Transverse colon (tissue), 4 donors: Measurements from ENCODE around the gene SLC38A3. TPM values are rescaled to one million over a fixed set of nuclear protein-coding genes. Genes with fewer than 3 reads are reported as not detected.

ENCODE experiments used
- DNase-seq: peaks from one replicate; pipeline ENCODE4 v3.0.0-alpha.2; 2019
- H3K27ac ChIP-seq, 4 donors: fragments of 200-600 bp; sonication (generic); 2 replicates each; pipeline ENCODE4 v1.5.1; 2016 to 2018; ENCODE audit warnings: inconsistent platforms in 4 of 4
- H3K27me3 ChIP-seq: fragments of 200-600 bp; sonication (generic); 2 replicates; pipeline ENCODE4 v1.5.1; 2017; ENCODE audit warnings: inconsistent platforms
- H3K36me3 ChIP-seq, 4 donors: fragments of 200-600 bp; sonication (generic); 2 replicates each; pipeline ENCODE4 v1.5.1; 2017 to 2019; ENCODE audit warnings: inconsistent platforms in 4 of 4
- H3K4me1 ChIP-seq, 4 donors: fragments of 200-600 bp; sonication (generic); 2 replicates each; pipeline ENCODE4 v1.5.1; 2017 to 2020; ENCODE audit warnings: inconsistent platforms in 4 of 4
- H3K4me3 ChIP-seq, 4 donors: fragments of 200-600 bp; sonication (generic); 1 replicate in 1 of 4; 2 replicates in 3 of 4; pipeline versions ENCODE4 v1.5.1 to v1.6.1; 2017 to 2019; ENCODE audit warnings: inconsistent platforms in 4 of 4
- H3K9me3 ChIP-seq, 2 donors: fragments of 200-600 bp; sonication (generic); 2 replicates each; pipeline ENCODE4 v1.5.1; 2017 to 2019; ENCODE audit warnings: inconsistent platforms in 2 of 2
- EP300 ChIP-seq: sonication (generic); formaldehyde crosslinking; IDR thresholded peaks from one replicate; pipeline ENCODE4 v1.6.1; 2017; ENCODE audit warnings: antibody characterized with exemption, low read depth
- POLR2A ChIP-seq: fragments of 450-650 bp; IDR thresholded peaks from one replicate; pipeline ENCODE4 v1.6.1; 2016; ENCODE audit warnings: antibody characterized with exemption, mild to moderate bottlenecking, moderate library complexity
- POLR2AphosphoS5 ChIP-seq, 3 donors: sonication (generic); formaldehyde crosslinking; IDR thresholded peaks; one replicate each; pipeline ENCODE4 v1.6.1; 2016; ENCODE audit warnings: antibody characterized with exemption in 3 of 3
- WGBS, 2 donors: methylation state at CpG; one replicate each; pipeline ENCODE4 v1.1.5; 2018; ENCODE audit warnings: low coverage in 1 of 2; 5-methylcytosine and 5-hydroxymethylcytosine counted together
- in situ Hi-C, 4 donors: fragments of 200-750 bp; cut with MboI; loops; one replicate each; pipeline versions ENCODE4 v1.15.0 to v1.15.1; 2017; ENCODE audit warnings: low sequenced_read_pairs in 3 of 4, low pct_ligation_motif_present in 1 of 4, low pct_unique_long_range_greater_than_20kb in 1 of 4
- intact Hi-C: fragments of 100-400 bp; cut with DNase I; formaldehyde crosslinking; loops from one replicate; pipeline ENCODE4 v1.15.1; 2023; ENCODE audit warnings: low total_unique reads
- total RNA-seq, 4 donors: library from RNA; depleted of rRNA; stranded (reverse); fragments of >200 nt; gene quantifications; one replicate each; pipeline ENCODE4 v1.1.0, GENCODE V29; 2016
- TF ChIP-seq, protein P1 (sequence below), 5 experiments: fragments of 200-600 bp in 3 of 5; fragments of 450-650 bp in 2 of 5; sonication (generic) in 3 of 5; IDR thresholded peaks; 1 replicate in 2 of 5; 2 replicates in 3 of 5; pipeline ENCODE4 v1.5.1; 2016 to 2017; ENCODE audit warnings: antibody characterized with exemption in 5 of 5, inconsistent platforms in 3 of 5, mild to moderate bottlenecking in 2 of 5, moderate library complexity in 1 of 5

SLC38A3 gene
- total RNA-seq, 4 donors from 2014 or later, result not detected

DNA sequence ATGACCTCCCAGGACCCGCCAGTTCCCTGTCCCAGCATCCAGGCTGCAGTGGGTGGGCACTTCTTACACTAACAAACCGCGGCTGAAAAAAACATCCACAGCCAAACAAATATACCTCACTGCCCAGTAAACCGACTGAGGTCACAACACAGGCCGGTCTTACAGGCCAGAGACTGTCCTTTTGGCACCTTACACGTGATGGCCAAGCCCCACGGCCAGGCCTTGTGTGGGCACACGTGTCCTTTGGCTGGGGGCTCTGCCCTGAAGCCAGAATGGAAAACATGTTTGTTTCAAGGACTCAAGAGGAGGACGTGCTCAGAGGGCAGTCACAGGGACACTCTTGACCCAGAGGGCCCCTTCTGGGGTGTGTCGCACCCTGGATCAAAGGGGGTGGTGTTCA, 9.8 kb downstream of the SLC38A3 start:
- no peak overlapping the region for H3K4me3 ChIP-seq
- no peak overlapping the region for H3K27ac ChIP-seq
- no peaks in the 10 kb centered on the region for H3K4me1 ChIP-seq
- TF ChIP-seq POLR2AphosphoS5 (IDR thresholded peaks at IDR 0.05) (no peak), POLR2A (no peak), EP300 (no peak)
- TF ChIP-seq, protein P1, sequence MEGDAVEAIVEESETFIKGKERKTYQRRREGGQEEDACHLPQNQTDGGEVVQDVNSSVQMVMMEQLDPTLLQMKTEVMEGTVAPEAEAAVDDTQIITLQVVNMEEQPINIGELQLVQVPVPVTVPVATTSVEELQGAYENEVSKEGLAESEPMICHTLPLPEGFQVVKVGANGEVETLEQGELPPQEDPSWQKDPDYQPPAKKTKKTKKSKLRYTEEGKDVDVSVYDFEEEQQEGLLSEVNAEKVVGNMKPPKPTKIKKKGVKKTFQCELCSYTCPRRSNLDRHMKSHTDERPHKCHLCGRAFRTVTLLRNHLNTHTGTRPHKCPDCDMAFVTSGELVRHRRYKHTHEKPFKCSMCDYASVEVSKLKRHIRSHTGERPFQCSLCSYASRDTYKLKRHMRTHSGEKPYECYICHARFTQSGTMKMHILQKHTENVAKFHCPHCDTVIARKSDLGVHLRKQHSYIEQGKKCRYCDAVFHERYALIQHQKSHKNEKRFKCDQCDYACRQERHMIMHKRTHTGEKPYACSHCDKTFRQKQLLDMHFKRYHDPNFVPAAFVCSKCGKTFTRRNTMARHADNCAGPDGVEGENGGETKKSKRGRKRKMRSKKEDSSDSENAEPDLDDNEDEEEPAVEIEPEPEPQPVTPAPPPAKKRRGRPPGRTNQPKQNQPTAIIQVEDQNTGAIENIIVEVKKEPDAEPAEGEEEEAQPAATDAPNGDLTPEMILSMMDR (IDR thresholded peaks at IDR 0.05), result no peak
- no peaks in the 10 kb centered on the region for H3K36me3 ChIP-seq
- intact Hi-C loops, result no loop called here
- in situ Hi-C loops, result no loop called here
- 78% methylated on average over 10 of the region's 10 CpGs; no CpG with 5 or more reads in 1 of the 2 donors for WGBS, 2 donors
- DNase-seq, result no peak
- H3K9me3 ChIP-seq, result no peaks in the 10 kb centered on the region
- no peaks in the 10 kb centered on the region for H3K27me3 ChIP-seq

DNA sequence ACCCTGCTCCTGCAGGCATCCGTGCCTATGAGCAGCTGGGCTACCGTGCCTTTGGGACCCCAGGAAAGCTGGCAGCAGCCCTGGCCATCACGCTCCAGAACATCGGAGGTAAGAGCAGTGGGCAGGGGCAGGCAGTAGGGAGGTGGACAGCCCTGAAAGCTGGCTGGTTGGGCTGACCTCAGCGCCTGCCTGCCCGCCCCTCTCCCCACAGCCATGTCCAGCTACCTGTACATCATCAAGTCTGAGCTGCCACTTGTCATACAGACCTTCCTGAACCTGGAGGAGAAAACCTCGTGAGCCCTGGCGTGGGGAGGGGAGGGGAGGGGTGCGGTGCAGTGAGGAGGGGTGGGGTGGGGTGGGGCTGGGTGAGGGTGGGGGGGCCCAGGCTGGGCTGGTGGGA, 10.5 kb downstream of the SLC38A3 start:
- Histone ChIP-seq H3K27me3 (no peaks in the 10 kb centered on the region), H3K4me3 (no peak overlapping the region), H3K9me3 (no peaks in the 10 kb centered on the region), H3K27ac (no peak overlapping the region), H3K4me1 (no peaks in the 10 kb centered on the region), H3K36me3 (no peaks in the 10 kb centered on the region)
- in situ Hi-C loops (no loop called here), intact Hi-C loops (no loop called here)
- DNase-seq, result no peak
- 68% methylated on average over 9 of the region's 9 CpGs; no CpG with 5 or more reads in 1 of the 2 donors for WGBS, 2 donors
- TF ChIP-seq POLR2AphosphoS5 (IDR thresholded peaks at IDR 0.05) (no peak), EP300 (no peak), POLR2A (no peak)
- TF ChIP-seq, protein P1 (IDR thresholded peaks at IDR 0.05), result no peak

DNA sequence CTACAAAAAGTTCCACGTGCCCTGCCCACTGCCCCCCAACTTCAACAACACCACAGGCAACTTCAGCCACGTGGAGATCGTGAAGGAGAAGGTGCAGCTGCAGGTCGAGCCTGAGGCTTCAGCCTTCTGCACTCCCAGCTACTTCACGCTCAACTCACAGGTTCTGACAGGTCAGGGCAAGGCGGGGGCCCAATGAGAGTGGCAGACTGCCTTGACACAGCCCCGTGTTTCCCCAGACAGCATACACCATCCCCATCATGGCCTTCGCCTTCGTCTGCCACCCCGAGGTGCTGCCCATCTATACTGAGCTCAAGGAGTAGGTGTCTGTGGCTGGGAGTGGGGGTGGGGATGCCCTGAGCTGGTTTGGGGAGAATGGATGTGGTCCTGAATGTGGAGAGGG, 12.6 kb downstream of the SLC38A3 start:
- WGBS, 2 donors, result 71% methylated on average over 10 of the region's 10 CpGs; no CpG with 5 or more reads in 1 of the 2 donors
- Histone ChIP-seq H3K4me3 (no peak overlapping the region), H3K36me3 (no peaks in the 10 kb centered on the region), H3K9me3 (no peaks in the 10 kb centered on the region), H3K27me3 (no peaks in the 10 kb centered on the region), H3K4me1 (no peaks in the 10 kb centered on the region), H3K27ac (no peak overlapping the region)
- no peak for DNase-seq
- intact Hi-C loops, result no loop called here
- TF ChIP-seq POLR2AphosphoS5 (IDR thresholded peaks at IDR 0.05) (no peak), POLR2A (no peak), EP300 (no peak)
- TF ChIP-seq, protein P1 (IDR thresholded peaks at IDR 0.05), result no peak
- in situ Hi-C loops, result no loop called here

DNA sequence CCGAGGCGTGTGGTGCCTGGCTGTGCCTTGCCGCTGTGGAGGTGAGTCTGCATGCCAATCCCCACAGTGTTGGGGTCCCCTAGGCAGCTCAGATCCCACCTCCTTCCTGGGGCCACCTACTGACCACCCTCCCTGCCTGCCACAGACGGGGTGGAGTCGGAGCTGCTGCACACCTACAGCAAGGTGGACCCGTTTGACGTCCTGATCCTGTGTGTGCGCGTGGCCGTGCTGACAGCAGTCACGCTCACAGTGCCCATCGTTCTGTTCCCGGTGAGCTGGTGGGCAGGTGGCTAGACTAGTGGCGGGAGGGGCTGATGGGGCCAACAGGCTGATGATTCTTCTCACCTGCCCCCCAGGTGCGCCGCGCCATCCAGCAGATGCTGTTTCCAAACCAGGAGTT, 13.4 kb downstream of the SLC38A3 start:
- 90% methylated on average over 16 of the region's 17 CpGs; no CpG with 5 or more reads in 1 of the 2 donors for WGBS, 2 donors
- no peak for DNase-seq
- in situ Hi-C loops, result no loop called here

More for the DNA sequence above, 13.4 kb downstream of the SLC38A3 start:
- no peaks in the 10 kb centered on the region for H3K36me3 ChIP-seq
- intact Hi-C loops, result no loop called here
- H3K4me1 ChIP-seq, result no peaks in the 10 kb centered on the region
- H3K27ac ChIP-seq, result no peak overlapping the region
- TF ChIP-seq, protein P1 (IDR thresholded peaks at IDR 0.05), result no peak
- TF ChIP-seq EP300 (no peak), POLR2AphosphoS5 (IDR thresholded peaks at IDR 0.05) (no peak), POLR2A (no peak)
- H3K27me3 ChIP-seq, result no peaks in the 10 kb centered on the region
- no peaks in the 10 kb centered on the region for H3K9me3 ChIP-seq
- no peak overlapping the region for H3K4me3 ChIP-seq
